IPS-18c (cell line): Measurements from ENCODE around the gene CCM2L.

Source experiments
- H3K4me3 ChIP-seq: 2 replicates; pipeline ENCODE4 v1.7.0; 2013; ENCODE audit warnings: low read depth, mild to moderate bottlenecking, low read length, moderate library complexity; ENCODE audit not compliant: insufficient read depth
- H3K9me3 ChIP-seq: one replicate; pipeline ENCODE4 v1.6.1; 2013; ENCODE audit warnings: mild to moderate bottlenecking, low read length, moderate library complexity; ENCODE audit not compliant: control insufficient read depth, insufficient read depth

CCM2L gene

GRCh38 chr20:32067234-32067821 lies 57.1 kb downstream of the CCM2L start:
- Histone ChIP-seq H3K4me3 (no peak overlapping the region), H3K9me3 (no peaks in the 10 kb centered on the region)

GRCh38 chr20:32068174-32068573 lies 57.9 kb downstream of the CCM2L start:
- H3K9me3 ChIP-seq, result no peaks in the 10 kb centered on the region
- no peak overlapping the region for H3K4me3 ChIP-seq

GRCh38 chr20:32069711-32070110 lies 59.5 kb downstream of the CCM2L start:
- no peaks in the 10 kb centered on the region for H3K9me3 ChIP-seq
- no peak overlapping the region for H3K4me3 ChIP-seq

- no peak overlapping the region for H3K4me3 ChIP-seq
- H3K9me3 ChIP-seq, result no peaks in the 10 kb centered on the region
Measured at GRCh38 chr20:32070282-32070681, 60.0 kb downstream of the CCM2L start.

- H3K4me3 ChIP-seq, result no peak overlapping the region
- no peaks in the 10 kb centered on the region for H3K9me3 ChIP-seq
Measured at GRCh38 chr20:32070690-32071213, 60.5 kb downstream of the CCM2L start.

- Histone ChIP-seq H3K4me3 (no peak overlapping the region), H3K9me3 (no peaks in the 10 kb centered on the region)
Measured at GRCh38 chr20:32071395-32072167, 61.3 kb downstream of the CCM2L start.

GRCh38 chr20:32072168-32072750 lies 62.0 kb downstream of the CCM2L start:
- H3K4me3 ChIP-seq, result no peak overlapping the region
- no peaks in the 10 kb centered on the region for H3K9me3 ChIP-seq

GRCh38 chr20:32075534-32075933 lies 65.3 kb downstream of the CCM2L start:
- H3K4me3 ChIP-seq, result no peak overlapping the region
- H3K9me3 ChIP-seq, result no peaks in the 10 kb centered on the region

GRCh38 chr20:32077190-32077589 lies 67.0 kb downstream of the CCM2L start:
- H3K4me3 ChIP-seq, result no peak overlapping the region
- H3K9me3 ChIP-seq, result no peaks in the 10 kb centered on the region

- Histone ChIP-seq H3K9me3 (no peaks in the 10 kb centered on the region), H3K4me3 (no peak overlapping the region)
Measured at GRCh38 chr20:32078322-32078721, 68.1 kb downstream of the CCM2L start.

GRCh38 chr20:32078791-32079190 lies 68.6 kb downstream of the CCM2L start:
- no peak overlapping the region for H3K4me3 ChIP-seq
- H3K9me3 ChIP-seq, result no peaks in the 10 kb centered on the region

GRCh38 chr20:32079655-32080109 lies 69.4 kb downstream of the CCM2L start:
- Histone ChIP-seq H3K4me3 (no peak overlapping the region), H3K9me3 (no peaks in the 10 kb centered on the region)

- no peak overlapping the region for H3K4me3 ChIP-seq
- H3K9me3 ChIP-seq, result no peaks in the 10 kb centered on the region
Measured at GRCh38 chr20:32080783-32081182, 70.5 kb downstream of the CCM2L start.
